ENCODE measurements around the gene SOCS7. TPM values are rescaled to one million over a fixed set of nuclear protein-coding genes. Genes with fewer than 3 reads are reported as not detected.
A peak's percentile ranks its signal among the peaks of the same experiment; 100 is the strongest.

SOCS7 gene
- total and polyA plus RNA-seq, 4 experiments from 2014 or later: 0.11 to 24.7 (median 12.4) TPM

- POLR2A ChIA-PET (ENCODE audit: partially characterized antibody): no interaction called here
- Mint-ChIP-seq H3K4me3 (no peak overlapping the region), H3K36me3 (no peaks in the 10 kb centered on the region), H3K9me3 (no peaks in the 10 kb centered on the region), H3K27me3 (peaks cover 2 to 9% of the 10 kb centered on the region in 2 donors), H3K27ac (no peak overlapping the region), H3K4me1 (peaks cover 0 to 6% (median 5%) of the 10 kb centered on the region in 4 donors)
- Histone ChIP-seq H3K36me3 (ENCODE audit: insufficient read depth, low read length) (no peaks in the 10 kb centered on the region), H3K27me3 (ENCODE audit: insufficient read depth, low read length) (no peaks in the 10 kb centered on the region), H3K27ac (ENCODE audit: low read depth, low read length) (no peak overlapping the region), H3K4me3 (ENCODE audit: low read length in 2 of 2) (no peak overlapping the region), H3K9me3 (ENCODE audit: control insufficient read depth in 1 of 2, low read length in 2 of 2) (no peaks in the 10 kb centered on the region), H3K4me1 (ENCODE audit: insufficient read depth, low read length) (peaks cover 8% of the 10 kb centered on the region)
- CTCF ChIA-PET (ENCODE audit: partially characterized antibody): interaction anchor here (1.4 to 1.5 kb wide), 3 partner anchors 18 to 67 kb away, joined by 4 to 5 read pairs (median 4); no protein-coding TSS in a partner anchor
- no peak for DNase-seq
- intact Hi-C loops (cut with micrococcal nuclease): no loop called here
Measured at GRCh38 chr17:38441429-38442061, 89.9 kb downstream of the SOCS7 start.

GRCh38 chr17:38442548-38442947, 90.9 kb downstream of the SOCS7 start:
- intact Hi-C loops (cut with micrococcal nuclease): no loop called here
- Mint-ChIP-seq H3K27me3 (peaks cover 3 to 9% of the 10 kb centered on the region in 2 donors), H3K27ac (no peak overlapping the region), H3K9me3 (no peaks in the 10 kb centered on the region), H3K4me3 (no peak overlapping the region), H3K36me3 (no peaks in the 10 kb centered on the region), H3K4me1 (peaks cover 0 to 6% (median 5%) of the 10 kb centered on the region in 4 donors)
- Histone ChIP-seq H3K36me3 (ENCODE audit: insufficient read depth, low read length) (no peaks in the 10 kb centered on the region), H3K9me3 (ENCODE audit: control insufficient read depth in 1 of 2, low read length in 2 of 2) (no peaks in the 10 kb centered on the region), H3K27me3 (ENCODE audit: insufficient read depth, low read length) (no peaks in the 10 kb centered on the region), H3K4me1 (ENCODE audit: insufficient read depth, low read length) (peaks cover 8% of the 10 kb centered on the region), H3K27ac (ENCODE audit: low read depth, low read length) (no peak overlapping the region), H3K4me3 (ENCODE audit: low read length in 2 of 2) (no peak overlapping the region)
- DNase-seq: no peak
- POLR2A ChIA-PET (ENCODE audit: partially characterized antibody): no interaction called here
- CTCF ChIA-PET (ENCODE audit: partially characterized antibody): interaction anchor here (1.4 to 1.5 kb wide), 3 partner anchors 19 to 66 kb away, joined by 4 to 5 read pairs (median 4); no protein-coding TSS in a partner anchor

DNA sequence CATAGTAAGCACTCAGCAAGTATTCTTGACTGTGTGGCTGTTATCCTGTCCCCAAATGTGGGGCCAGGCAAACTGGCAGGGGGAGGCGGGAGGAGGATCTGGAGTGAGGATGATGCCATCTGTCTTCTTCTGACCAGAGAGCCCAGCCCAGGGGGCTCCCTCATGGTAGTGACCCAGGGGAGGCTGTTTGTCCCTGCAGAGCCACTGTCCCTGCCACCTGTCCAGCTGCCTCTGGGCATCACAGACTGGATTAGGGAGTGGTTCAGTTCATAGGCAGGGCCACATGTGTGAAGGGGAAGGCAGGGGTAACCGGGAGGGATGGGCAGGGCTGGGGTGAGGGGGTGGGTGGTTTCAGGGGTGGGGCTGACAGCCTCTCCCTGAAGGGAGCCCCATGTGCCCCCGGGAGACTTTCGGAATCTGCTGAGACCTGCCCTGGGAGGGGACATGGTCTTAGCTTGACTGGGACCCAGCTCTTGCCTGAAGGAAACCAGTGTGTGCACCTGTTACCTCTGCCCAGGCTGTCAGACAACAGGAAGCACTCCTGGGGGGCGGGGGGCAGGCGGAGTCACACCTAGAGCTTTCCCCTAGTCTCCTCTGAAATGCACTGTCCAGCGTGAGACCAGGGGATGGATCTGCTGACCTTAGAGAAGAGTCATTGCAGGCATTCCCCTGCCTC, 91.8 kb downstream of the SOCS7 start:
- Histone ChIP-seq H3K36me3 (ENCODE audit: insufficient read depth, low read length) (no peaks in the 10 kb centered on the region), H3K9me3 (ENCODE audit: control insufficient read depth in 1 of 2, low read length in 2 of 2) (no peaks in the 10 kb centered on the region), H3K4me3 (ENCODE audit: low read length in 2 of 2) (no peak overlapping the region), H3K4me1 (ENCODE audit: insufficient read depth, low read length) (peaks cover 8% of the 10 kb centered on the region), H3K27ac (ENCODE audit: low read depth, low read length) (no peak overlapping the region), H3K27me3 (ENCODE audit: insufficient read depth, low read length) (no peaks in the 10 kb centered on the region)
- POLR2A ChIA-PET (ENCODE audit: partially characterized antibody): no interaction called here
- Mint-ChIP-seq H3K9me3 (no peaks in the 10 kb centered on the region), H3K4me3 (no peak overlapping the region), H3K4me1 (peaks cover 0 to 6% (median 5%) of the 10 kb centered on the region in 4 donors), H3K27me3 (peaks cover 3 to 15% of the 10 kb centered on the region in 2 donors), H3K27ac (peak overlapping the region in 1 of 7 donors; percentile 31), H3K36me3 (no peaks in the 10 kb centered on the region)
- DNase-seq: no peak
- CTCF ChIA-PET (ENCODE audit: partially characterized antibody): interaction anchor here (0.7 to 1.8 kb wide), 2 partner anchors 12 to 224 kb away, joined by 3 to 5 read pairs; no protein-coding TSS in a partner anchor
- intact Hi-C loops (cut with micrococcal nuclease): loop anchor here (2.0 kb wide), 1 partner anchor 41 kb away; no protein-coding TSS in a partner anchor

DNA sequence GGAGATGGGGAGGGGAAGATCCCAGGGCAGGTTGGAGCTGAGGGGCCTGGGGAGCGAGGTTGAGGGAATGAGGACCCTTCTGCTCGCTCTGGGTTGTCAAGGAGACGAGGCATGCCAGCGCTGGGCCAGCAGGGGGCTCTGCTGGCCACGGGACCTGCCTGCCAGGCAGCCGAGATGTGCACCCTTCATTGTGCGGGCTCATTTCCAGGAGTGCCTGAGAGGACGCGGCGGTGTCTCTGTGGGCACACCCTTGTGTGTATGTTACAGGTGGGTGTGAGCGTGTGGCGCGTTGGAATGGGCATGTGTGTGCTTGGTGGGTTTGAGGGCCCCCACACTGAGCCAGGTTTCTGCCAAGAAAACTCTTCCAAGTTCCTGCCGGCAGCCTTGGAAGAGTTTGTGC, 92.5 kb downstream of the SOCS7 start:
- Histone ChIP-seq H3K27me3 (ENCODE audit: insufficient read depth, low read length) (no peaks in the 10 kb centered on the region), H3K4me1 (ENCODE audit: insufficient read depth, low read length) (peaks cover 8% of the 10 kb centered on the region), H3K9me3 (ENCODE audit: control insufficient read depth in 1 of 2, low read length in 2 of 2) (no peaks in the 10 kb centered on the region), H3K36me3 (ENCODE audit: insufficient read depth, low read length) (no peaks in the 10 kb centered on the region), H3K4me3 (ENCODE audit: low read length in 2 of 2) (no peak overlapping the region), H3K27ac (ENCODE audit: low read depth, low read length) (no peak overlapping the region)
- no peak overlapping the region for H3K4me3 Mint-ChIP-seq
- H3K27ac Mint-ChIP-seq: peak overlapping the region in 1 of 7 donors; percentile 30
- DNase-seq: peak; percentile 33 to 48 (median 41)
- H3K9me3 Mint-ChIP-seq: no peaks in the 10 kb centered on the region
- intact Hi-C loops (cut with micrococcal nuclease): loop anchor here (2.0 kb wide), 1 partner anchor 41 kb away; no protein-coding TSS in a partner anchor
- ChIA-PET POLR2A (ENCODE audit: partially characterized antibody) (no interaction called here), CTCF (ENCODE audit: partially characterized antibody) (interaction anchor here (1.8 kb wide), 1 partner anchor 12 kb away, joined by 5 read pairs; no protein-coding TSS in a partner anchor)
- no peaks in the 10 kb centered on the region for H3K36me3 Mint-ChIP-seq
- H3K27me3 Mint-ChIP-seq: peaks cover 3 to 16% of the 10 kb centered on the region in 2 donors
- peaks cover 0 to 6% (median 5%) of the 10 kb centered on the region in 4 donors for H3K4me1 Mint-ChIP-seq

GRCh38 chr17:38447502-38448085, 96.0 kb downstream of the SOCS7 start:
- ChIA-PET POLR2A (ENCODE audit: partially characterized antibody) (no interaction called here), CTCF (ENCODE audit: partially characterized antibody) (no interaction called here)
- DNase-seq: no peak
- intact Hi-C loops (cut with micrococcal nuclease): no loop called here
- no peak overlapping the region for H3K27ac ChIP-seq (ENCODE audit: low read depth, low read length)
- Mint-ChIP-seq H3K4me1 (peaks cover 4 to 10% (median 5%) of the 10 kb centered on the region in 4 donors), H3K9me3 (no peaks in the 10 kb centered on the region), H3K27ac (no peak overlapping the region), H3K4me3 (no peak overlapping the region), H3K27me3 (peaks cover 19 to 23% of the 10 kb centered on the region in 2 donors), H3K36me3 (no peaks in the 10 kb centered on the region)
- no peaks in the 10 kb centered on the region for H3K36me3 ChIP-seq (ENCODE audit: insufficient read depth, low read length)
- H3K4me1 ChIP-seq (ENCODE audit: insufficient read depth, low read length): peaks cover 8% of the 10 kb centered on the region
- H3K4me3 ChIP-seq (ENCODE audit: low read length in 2 of 2): no peak overlapping the region
- H3K9me3 ChIP-seq (ENCODE audit: control insufficient read depth in 1 of 2, low read length in 2 of 2): no peaks in the 10 kb centered on the region
- peaks cover 4% of the 10 kb centered on the region for H3K27me3 ChIP-seq (ENCODE audit: insufficient read depth, low read length)

DNA sequence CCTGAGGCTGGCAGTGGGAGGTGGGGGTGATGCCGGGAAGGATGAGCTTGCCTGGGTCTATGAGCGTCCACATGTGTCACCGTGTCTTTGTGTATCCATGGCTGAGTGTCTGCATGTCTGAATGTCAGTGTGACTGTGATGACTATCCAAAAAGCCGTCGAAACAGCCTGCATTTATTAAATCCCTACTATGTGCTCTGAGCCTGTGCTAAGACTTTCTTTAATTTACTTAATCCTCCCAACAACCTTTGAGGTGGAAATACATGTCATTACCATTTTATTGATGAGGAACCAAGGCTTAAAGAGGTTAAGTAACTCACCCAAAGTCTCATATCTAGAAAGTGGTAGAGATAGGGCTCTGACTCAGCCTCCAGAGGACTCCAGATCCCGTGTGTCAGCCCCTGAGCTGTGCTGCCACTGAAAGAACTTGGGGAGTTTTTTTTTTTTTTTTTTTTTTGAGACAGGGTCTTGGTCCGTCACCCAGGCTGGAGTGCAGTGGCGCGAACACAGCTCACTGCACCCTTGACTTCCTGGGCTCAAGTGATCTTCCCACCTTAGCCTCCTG, 96.6 kb downstream of the SOCS7 start:
- Histone ChIP-seq H3K9me3 (ENCODE audit: control insufficient read depth in 1 of 2, low read length in 2 of 2) (no peaks in the 10 kb centered on the region), H3K27me3 (ENCODE audit: insufficient read depth, low read length) (peaks cover 10% of the 10 kb centered on the region), H3K4me3 (ENCODE audit: low read length in 2 of 2) (no peak overlapping the region), H3K27ac (ENCODE audit: low read depth, low read length) (no peak overlapping the region), H3K4me1 (ENCODE audit: insufficient read depth, low read length) (peaks cover 8% of the 10 kb centered on the region), H3K36me3 (ENCODE audit: insufficient read depth, low read length) (no peaks in the 10 kb centered on the region)
- H3K4me3 Mint-ChIP-seq: no peak overlapping the region
- H3K27me3 Mint-ChIP-seq: peaks cover 26 to 27% of the 10 kb centered on the region in 2 donors
- POLR2A ChIA-PET (ENCODE audit: partially characterized antibody): no interaction called here
- no peaks in the 10 kb centered on the region for H3K36me3 Mint-ChIP-seq
- H3K27ac Mint-ChIP-seq: no peak overlapping the region
- H3K9me3 Mint-ChIP-seq: no peaks in the 10 kb centered on the region
- CTCF ChIA-PET (ENCODE audit: partially characterized antibody): no interaction called here
- peaks cover 8 to 17% (median 11%) of the 10 kb centered on the region in 4 donors for H3K4me1 Mint-ChIP-seq
- intact Hi-C loops (cut with micrococcal nuclease): no loop called here
- no peak for DNase-seq

DNA sequence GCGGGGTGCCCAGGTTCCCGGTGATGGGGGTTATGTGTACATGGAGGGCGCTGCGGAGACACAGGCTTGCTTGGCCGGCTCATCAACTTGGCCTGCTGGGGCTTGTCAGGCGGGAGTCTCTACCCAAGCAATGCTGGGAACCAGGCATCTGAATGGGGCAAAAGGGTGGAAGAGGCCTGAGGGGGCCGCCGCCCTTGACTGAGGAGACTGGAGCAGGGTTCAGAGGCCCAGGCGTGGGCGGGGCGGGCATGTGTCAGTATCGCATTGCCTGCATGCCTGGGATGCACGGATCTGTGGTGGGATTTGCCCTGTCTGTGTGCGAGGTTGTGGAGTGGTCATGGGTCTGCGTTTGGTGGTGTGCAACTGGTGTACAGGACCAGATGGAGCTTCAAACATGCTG, 97.7 kb downstream of the SOCS7 start:
- Histone ChIP-seq H3K4me1 (ENCODE audit: insufficient read depth, low read length) (no peaks in the 10 kb centered on the region), H3K4me3 (ENCODE audit: low read length in 2 of 2) (no peak overlapping the region), H3K9me3 (ENCODE audit: control insufficient read depth in 1 of 2, low read length in 2 of 2) (no peaks in the 10 kb centered on the region), H3K27ac (ENCODE audit: low read depth, low read length) (no peak overlapping the region), H3K27me3 (ENCODE audit: insufficient read depth, low read length) (peaks cover 10% of the 10 kb centered on the region), H3K36me3 (ENCODE audit: insufficient read depth, low read length) (no peaks in the 10 kb centered on the region)
- DNase-seq: no peak
- H3K4me1 Mint-ChIP-seq: peaks cover 6 to 13% (median 10%) of the 10 kb centered on the region in 4 donors
- POLR2A ChIA-PET (ENCODE audit: partially characterized antibody): no interaction called here
- peaks cover 28 to 30% of the 10 kb centered on the region in 2 donors for H3K27me3 Mint-ChIP-seq
- H3K9me3 Mint-ChIP-seq: no peaks in the 10 kb centered on the region
- intact Hi-C loops (cut with micrococcal nuclease): no loop called here
- H3K36me3 Mint-ChIP-seq: no peaks in the 10 kb centered on the region
- H3K27ac Mint-ChIP-seq: no peak overlapping the region
- CTCF ChIA-PET (ENCODE audit: partially characterized antibody): no interaction called here
- no peak overlapping the region for H3K4me3 Mint-ChIP-seq
